ENCODE measurements around the gene LCLAT1.

DNA sequence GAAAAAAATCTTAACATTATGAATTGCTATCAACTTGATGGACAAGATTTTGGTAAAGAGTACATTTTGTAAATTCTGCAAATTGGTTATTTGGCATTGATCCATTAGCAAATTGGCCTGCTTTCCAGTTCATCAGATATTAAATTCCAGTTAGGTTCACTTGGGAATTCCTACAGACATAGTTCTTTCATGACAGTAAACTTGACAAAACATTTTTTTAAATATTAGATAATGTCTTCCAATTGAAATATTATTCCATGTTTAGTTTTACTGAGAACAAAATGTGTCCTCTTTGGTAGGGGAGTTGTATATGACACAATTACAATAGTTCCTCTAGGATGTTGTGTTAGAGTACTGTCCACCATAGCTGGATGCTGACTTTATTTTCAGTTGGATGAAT is 141.9 kb downstream of the LCLAT1 start:
- TF ChIP-seq KDM5A (IDR thresholded peaks at IDR 0.05): no peak
- TF ChIP-seq CEBPB (IDR thresholded peaks at IDR 0.05): no peak
- TF ChIP-seq EP300 (IDR thresholded peaks at IDR 0.05): no peak
- no peak for TF ChIP-seq CHD4 (IDR thresholded peaks at IDR 0.05; ENCODE audit: borderline replicate concordance)
- no peak for TF ChIP-seq CTCF (IDR thresholded peaks at IDR 0.05)
- no peak for TF ChIP-seq NR3C1 (IDR thresholded peaks at IDR 0.05)
- no peak for TF ChIP-seq HDAC2 (IDR thresholded peaks at IDR 0.05)
- TF ChIP-seq CBX8 (IDR thresholded peaks at IDR 0.05): no peak
- no peak for TF ChIP-seq POLR2A (IDR thresholded peaks at IDR 0.05; ENCODE audit: low read length)
- TF ChIP-seq JUNB (IDR thresholded peaks at IDR 0.05): no peak
- no peak for TF ChIP-seq TP53 (CRISPR knock-in tag; IDR thresholded peaks at IDR 0.05)
- no peak for TF ChIP-seq BHLHE40 (IDR thresholded peaks at IDR 0.05; ENCODE audit: low read depth, low read length)
